Liver (tissue), 9 donors: ENCODE data around the gene ARHGEF39. TPM values are rescaled to one million over a fixed set of nuclear protein-coding genes. Genes with fewer than 3 reads are reported as not detected.

Experiments
- DNase-seq: peaks from one replicate; pipeline ENCODE4 v3.0.0-alpha.2; 2017; ENCODE audit warnings: low spot score
- H3K27ac ChIP-seq, 2 donors: one replicate each; pipeline ENCODE4 v1.7.0; 2013; ENCODE audit warnings: inconsistent platforms in 2 of 2, low read length in 2 of 2, control low read depth in 1 of 2, low read depth in 1 of 2, mild to moderate bottlenecking in 1 of 2
- H3K27me3 ChIP-seq, 4 donors: one replicate each; pipeline versions ENCODE4 v1.6.1 to v1.7.0; 2013; ENCODE audit warnings: low read length in 3 of 4, inconsistent platforms in 1 of 4, mild to moderate bottlenecking in 1 of 4, moderate library complexity in 1 of 4; ENCODE audit not compliant: control insufficient read depth in 4 of 4, insufficient read depth in 4 of 4
- H3K36me3 ChIP-seq, 4 donors: one replicate each; pipeline versions ENCODE4 v1.6.1 to v1.7.0; 2013; ENCODE audit warnings: low read length in 3 of 4, mild to moderate bottlenecking in 3 of 4, low read depth in 1 of 4, moderate library complexity in 1 of 4; ENCODE audit not compliant: control insufficient read depth in 4 of 4, insufficient read depth in 3 of 4
- H3K4me1 ChIP-seq, 4 donors: one replicate each; pipeline versions ENCODE4 v1.6.1 to v1.7.0; 2013; ENCODE audit warnings: low read length in 3 of 4, mild to moderate bottlenecking in 3 of 4, moderate library complexity in 1 of 4; ENCODE audit not compliant: control insufficient read depth in 4 of 4, insufficient read depth in 4 of 4
- H3K4me3 ChIP-seq, 3 donors: one replicate each; pipeline versions ENCODE4 v1.6.1 to v1.7.0; 2013; ENCODE audit warnings: low read length in 3 of 3, control low read depth in 1 of 3, low read depth in 1 of 3, mild to moderate bottlenecking in 1 of 3
- H3K9ac ChIP-seq, 2 donors: one replicate each; pipeline ENCODE4 v1.7.0; 2013; ENCODE audit warnings: low read length in 2 of 2, mild to moderate bottlenecking in 2 of 2, moderate library complexity in 2 of 2, control low read depth in 1 of 2, low read depth in 1 of 2
- H3K9me3 ChIP-seq, 4 donors: one replicate each; pipeline versions ENCODE4 v1.6.1 to v1.7.0; 2013; ENCODE audit warnings: low read length in 3 of 4; ENCODE audit not compliant: control insufficient read depth in 4 of 4
- CTCF ChIP-seq: fragments of 150-350 bp; IDR thresholded peaks from 2 replicates; pipeline ENCODE4 v1.5.1; 2017; ENCODE audit warnings: improper control_type of control experiment, low read depth, low read length; ENCODE audit not compliant: missing input control
- EGR1 ChIP-seq, 2 donors: IDR thresholded peaks; 2 replicates each; pipeline ENCODE4 v1.6.1; 2016 to 2018; ENCODE audit warnings: antibody characterized with exemption in 2 of 2, low read depth in 2 of 2
- FOXA2 ChIP-seq: IDR thresholded peaks from 2 replicates; pipeline ENCODE4 v1.6.1; 2016; ENCODE audit warnings: antibody characterized with exemption
- HNF4A ChIP-seq, 2 donors: conservative IDR thresholded peaks; 2 replicates each; pipeline ENCODE4 v1.6.1; 2016; ENCODE audit warnings: antibody characterized with exemption in 2 of 2, mild to moderate bottlenecking in 2 of 2
- NR2F2 ChIP-seq: IDR thresholded peaks from 2 replicates; pipeline ENCODE4 v1.6.1; 2016; ENCODE audit warnings: antibody characterized with exemption
- RAD21 ChIP-seq, 2 donors: IDR thresholded peaks; 2 replicates each; pipeline ENCODE4 v1.6.1; 2016; ENCODE audit warnings: antibody characterized with exemption in 2 of 2, mild to moderate bottlenecking in 2 of 2
- RXRA ChIP-seq, 2 donors: IDR thresholded peaks; 2 replicates each; pipeline ENCODE4 v1.6.1; 2017 to 2018; ENCODE audit warnings: antibody characterized with exemption in 2 of 2, mild to moderate bottlenecking in 1 of 2
- SP1 ChIP-seq: IDR thresholded peaks from 2 replicates; pipeline ENCODE4 v1.6.1; 2018; ENCODE audit warnings: antibody characterized with exemption, mild to moderate bottlenecking
- YY1 ChIP-seq: IDR thresholded peaks from 2 replicates; pipeline ENCODE4 v1.6.1; 2016; ENCODE audit warnings: antibody characterized with exemption, mild to moderate bottlenecking
- WGBS: extraction: QIAGEN DNeasy Blood & Tissue Kit; methylation state at CpG from one replicate; pipeline ENCODE4 v1.1.7; 2013; 5-methylcytosine and 5-hydroxymethylcytosine counted together
- polyA plus RNA-seq, 2 donors: library from polyadenylated mRNA; stranded (reverse) in 1 of 2; unstranded in 1 of 2; fragments of 200-250 nt in 1 of 2; fragments of >200 nt in 1 of 2; fragmentation: Nextera tagmentation in 1 of 2; extraction: Ambion mirVana in 1 of 2; gene quantifications; one replicate each; pipeline versions ENCODE4 v1.2.1 to v1.2.3, GENCODE V29; 2013 to 2015
- total RNA-seq, 2 donors: library from RNA; depleted of rRNA; stranded (reverse); fragments of >200 nt; gene quantifications; one replicate each; pipeline ENCODE4 v1.2.3, GENCODE V29; 2014
- TF ChIP-seq, protein P1 (sequence below): IDR thresholded peaks from 2 replicates; pipeline ENCODE4 v1.6.1; 2016; ENCODE audit warnings: antibody characterized with exemption
- donor health status: healthy.
- donor health status: healthy.
- donor health status: healthy.
- donor health status: healthy.
- donor health status: healthy.

The ARHGEF39 gene
- total and polyA plus RNA-seq, 4 donors, result under 0.01 to 7.4 (median 0.74) TPM

DNA sequence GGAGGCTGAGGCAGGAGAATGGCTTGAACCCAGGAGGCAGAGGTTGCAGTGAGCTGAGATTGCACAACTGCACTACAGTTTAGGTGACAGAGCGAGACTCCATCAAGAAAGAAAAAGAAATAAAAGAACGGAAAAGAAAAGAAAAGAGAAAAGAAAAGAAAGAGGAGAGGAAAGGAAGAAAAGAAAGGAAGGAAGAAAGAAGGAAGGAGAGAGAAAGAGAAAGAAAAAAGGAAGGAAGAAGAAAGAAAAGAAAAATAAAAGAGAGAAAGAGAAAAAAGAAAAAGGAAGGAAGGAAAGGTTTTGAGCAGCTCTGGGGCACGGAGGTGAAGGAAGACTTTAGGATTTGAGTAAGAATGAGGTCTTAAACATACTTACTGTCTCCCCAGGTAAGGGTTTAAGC lies 48.6 kb upstream of the ARHGEF39 start:
- H3K36me3 ChIP-seq, result peaks cover 52 to 92% (median 82%) of the 10 kb centered on the region in 4 donors
- WGBS, result 98% methylated on average over 3 of the region's 3 CpGs

GRCh38 chr9:35712762-35713400 lies 47.9 kb upstream of the ARHGEF39 start:
- H3K27ac ChIP-seq, result no peak overlapping the region
- WGBS, result 93% methylated on average over 11 of the region's 11 CpGs
- TF ChIP-seq EGR1 (IDR thresholded peaks at IDR 0.05; ENCODE audit: low read depth in 2 of 2) (no peak), RXRA (IDR thresholded peaks at IDR 0.05) (no peak), FOXA2 (no peak), CTCF (no peak), SP1 (no peak), NR2F2 (no peak)
- H3K36me3 ChIP-seq, result peaks cover 52 to 92% (median 81%) of the 10 kb centered on the region in 4 donors
- no peak overlapping the region for H3K9ac ChIP-seq
- no peaks in the 10 kb centered on the region for H3K4me1 ChIP-seq
- H3K4me3 ChIP-seq, result no peak overlapping the region
- no peak for DNase-seq
- H3K9me3 ChIP-seq, result no peaks in the 10 kb centered on the region
- H3K27me3 ChIP-seq, result no peaks in the 10 kb centered on the region

More for the DNA sequence above, 48.6 kb upstream of the ARHGEF39 start:
- H3K27me3 ChIP-seq, result no peaks in the 10 kb centered on the region
- H3K4me1 ChIP-seq, result no peaks in the 10 kb centered on the region
- DNase-seq, result no peak
- no peak for TF ChIP-seq HNF4A (conservative IDR thresholded peaks at IDR 0.05)
- TF ChIP-seq RAD21 (IDR thresholded peaks at IDR 0.05), result no peak
- TF ChIP-seq EGR1 (IDR thresholded peaks at IDR 0.05; ENCODE audit: low read depth in 2 of 2), result no peak
- TF ChIP-seq SP1, result no peak
- no peak for TF ChIP-seq CTCF
- no peak for TF ChIP-seq YY1
- no peak for TF ChIP-seq RXRA (IDR thresholded peaks at IDR 0.05)
- TF ChIP-seq, protein P1, sequence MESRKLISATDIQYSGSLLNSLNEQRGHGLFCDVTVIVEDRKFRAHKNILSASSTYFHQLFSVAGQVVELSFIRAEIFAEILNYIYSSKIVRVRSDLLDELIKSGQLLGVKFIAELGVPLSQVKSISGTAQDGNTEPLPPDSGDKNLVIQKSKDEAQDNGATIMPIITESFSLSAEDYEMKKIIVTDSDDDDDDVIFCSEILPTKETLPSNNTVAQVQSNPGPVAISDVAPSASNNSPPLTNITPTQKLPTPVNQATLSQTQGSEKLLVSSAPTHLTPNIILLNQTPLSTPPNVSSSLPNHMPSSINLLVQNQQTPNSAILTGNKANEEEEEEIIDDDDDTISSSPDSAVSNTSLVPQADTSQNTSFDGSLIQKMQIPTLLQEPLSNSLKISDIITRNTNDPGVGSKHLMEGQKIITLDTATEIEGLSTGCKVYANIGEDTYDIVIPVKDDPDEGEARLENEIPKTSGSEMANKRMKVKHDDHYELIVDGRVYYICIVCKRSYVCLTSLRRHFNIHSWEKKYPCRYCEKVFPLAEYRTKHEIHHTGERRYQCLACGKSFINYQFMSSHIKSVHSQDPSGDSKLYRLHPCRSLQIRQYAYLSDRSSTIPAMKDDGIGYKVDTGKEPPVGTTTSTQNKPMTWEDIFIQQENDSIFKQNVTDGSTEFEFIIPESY, result no peak
- TF ChIP-seq FOXA2, result no peak
- no peaks in the 10 kb centered on the region for H3K9me3 ChIP-seq
- no peak overlapping the region for H3K9ac ChIP-seq
- H3K4me3 ChIP-seq, result no peak overlapping the region
- H3K27ac ChIP-seq, result no peak overlapping the region
